GM21528 (cell line): ENCODE data around the gene MNAT1.
"Not testable (repeated sequence)": the region's sequence is repeated elsewhere in the genome, so short reads cannot be mapped to it uniquely, and the experiment has no call there.

Experiments used
- ATAC-seq: cut with Tn5 transposase; IDR thresholded peaks from one replicate; pipeline ENCODE4 v1.9.1; 2021; ENCODE audit warnings: mild to moderate bottlenecking, moderate library complexity; ENCODE audit not compliant: unreplicated experiment, low FRiP score

Gene MNAT1

DNA sequence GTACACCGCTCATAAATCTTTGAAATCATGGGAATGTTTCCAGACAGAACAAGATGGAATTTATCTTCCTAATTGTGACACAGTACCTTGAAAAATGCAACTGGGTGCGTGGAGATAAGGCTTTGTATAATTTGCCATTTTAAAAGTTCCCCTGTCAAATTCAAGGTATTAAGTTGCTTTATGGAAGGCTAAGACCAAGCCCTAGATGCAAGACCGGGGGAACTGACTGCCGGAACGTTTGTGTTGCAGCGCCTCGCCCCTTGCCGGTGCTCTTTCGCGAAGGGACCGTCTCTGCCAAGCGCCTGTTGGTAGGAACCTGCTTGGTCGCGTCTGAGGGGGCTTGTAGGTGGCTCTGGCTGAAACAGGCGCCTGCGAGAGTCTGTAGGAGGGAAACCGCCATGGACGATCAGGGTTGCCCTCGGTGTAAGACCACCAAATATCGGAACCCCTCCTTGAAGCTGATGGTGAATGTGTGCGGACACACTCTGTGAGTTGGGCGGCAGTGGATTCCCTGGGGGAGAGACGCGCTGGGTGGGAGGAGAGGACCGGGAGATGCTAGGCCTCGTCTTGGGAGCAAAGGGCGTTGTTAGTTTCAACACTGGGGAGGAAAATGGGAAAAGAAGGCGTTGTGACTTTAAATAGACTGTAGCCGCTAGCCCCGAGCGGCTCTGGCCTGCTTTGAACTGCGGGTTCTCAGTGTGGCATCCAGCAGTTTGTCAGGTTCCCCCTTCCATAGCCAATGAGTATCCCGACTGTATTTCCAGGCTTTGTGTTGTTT, at the start of gene MNAT1:
MNAT1 (plus strand) TSS at position 297 of the 778 bp plus-strand sequence; CDS start at position 399, 102 bp downstream.
- peak; percentile 92 for ATAC-seq

DNA sequence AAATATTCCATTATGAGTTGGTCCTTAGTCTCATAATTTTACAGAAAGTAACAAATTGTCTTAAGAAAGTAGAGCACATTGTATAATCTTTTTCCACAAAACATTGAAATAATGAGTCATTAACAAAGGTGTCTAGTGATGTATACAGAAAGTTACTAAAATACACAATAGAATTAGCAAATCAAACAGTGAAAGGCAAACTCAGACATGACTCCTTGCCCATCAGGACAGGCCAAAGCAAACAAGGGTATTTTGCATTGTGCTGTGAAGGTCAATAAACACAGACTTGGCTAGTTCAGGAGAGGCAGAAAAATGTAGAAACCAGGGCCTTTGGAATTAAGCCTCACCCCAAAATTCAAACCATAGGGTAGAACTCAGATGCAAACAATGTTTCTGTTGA, 47.7 kb upstream of the MNAT1 start:
- no peak for ATAC-seq

- no peak for ATAC-seq
These were observed 43.0 kb upstream of the MNAT1 start for GRCh38 chr14:60691383-60692113.

- no peak for ATAC-seq
These were observed 39.2 kb upstream of the MNAT1 start for GRCh38 chr14:60695327-60695726.

DNA sequence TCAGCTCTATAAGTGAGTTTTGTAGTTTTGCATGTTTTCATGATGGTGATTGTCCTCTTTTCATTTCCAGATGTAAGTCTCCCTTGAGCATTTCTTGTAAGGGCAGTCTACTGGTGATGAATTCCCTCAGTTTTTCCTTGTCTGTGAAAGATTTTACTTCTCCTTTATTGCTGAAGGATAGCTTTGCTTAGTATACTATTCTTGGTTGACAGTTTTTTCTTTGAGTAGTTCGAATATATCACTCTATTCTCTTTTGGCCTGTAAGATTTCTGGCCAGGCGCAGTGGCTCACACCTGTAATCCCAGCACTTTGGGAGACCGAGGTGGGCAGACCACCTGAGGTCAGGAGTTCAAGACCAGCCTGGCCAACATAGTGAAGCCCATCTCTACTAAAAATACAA, 34.0 kb upstream of the MNAT1 start:
- no peak for ATAC-seq

DNA sequence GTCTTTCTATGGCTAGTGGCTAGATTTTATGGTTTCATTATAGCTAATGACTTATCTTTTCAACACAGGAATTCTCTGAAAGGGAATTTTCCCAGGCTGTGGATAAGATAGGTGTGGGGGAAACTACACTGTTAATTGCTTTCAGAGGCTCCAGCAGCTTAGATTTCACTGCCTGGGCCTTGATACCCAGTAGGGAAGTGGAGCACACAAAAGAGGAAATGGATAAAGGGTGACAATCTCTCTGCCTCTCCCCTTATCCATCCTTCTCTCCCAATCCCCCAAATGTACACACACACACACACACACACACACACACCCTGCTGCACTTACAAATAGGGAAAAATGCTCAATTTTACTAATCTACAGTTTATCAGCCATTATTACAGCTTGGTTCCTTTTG, 29.5 kb upstream of the MNAT1 start:
- ATAC-seq = no peak

GRCh38 chr14:60707858-60708257, 26.7 kb upstream of the MNAT1 start:
- ATAC-seq = no peak

DNA sequence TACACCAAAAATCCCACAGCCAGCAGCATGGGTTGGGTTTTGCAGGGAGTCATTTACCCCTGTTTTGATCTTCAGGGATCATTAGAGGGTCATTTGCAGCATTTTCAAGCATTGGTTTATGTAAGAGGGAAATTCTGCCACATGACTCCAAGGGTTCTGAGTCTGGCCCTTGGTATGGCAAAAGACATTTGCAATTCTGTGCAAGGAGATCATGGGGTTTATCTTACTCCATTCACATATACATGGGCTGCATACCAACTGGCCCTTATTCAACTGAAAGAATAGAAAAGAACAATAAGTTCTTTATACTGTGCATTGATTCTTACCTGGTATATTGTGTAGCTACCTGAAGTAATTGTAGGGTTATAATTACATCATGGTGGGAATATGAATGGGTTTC, 24.1 kb upstream of the MNAT1 start:
- ATAC-seq = no peak

GRCh38 chr14:60713513-60713912, 21.0 kb upstream of the MNAT1 start:
- no peak for ATAC-seq

DNA sequence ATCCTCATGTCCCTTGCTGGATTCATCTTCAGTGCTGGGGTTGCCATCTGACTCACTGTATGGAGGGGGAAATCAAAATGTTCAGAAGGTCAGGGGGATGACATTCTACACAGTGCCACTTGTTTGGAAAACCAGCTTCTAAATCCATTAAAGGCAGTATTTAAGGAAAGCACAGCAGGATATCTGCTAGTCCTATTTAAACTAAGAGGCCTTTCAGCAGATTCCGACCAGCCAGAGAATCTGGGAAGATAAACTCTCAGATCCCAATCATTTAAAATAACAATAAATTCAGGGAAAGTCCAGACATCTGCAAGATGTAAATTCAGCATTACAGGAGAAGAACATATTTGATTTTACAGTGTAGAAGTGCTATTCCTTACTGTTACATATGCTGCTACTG, 14.2 kb upstream of the MNAT1 start:
- no peak for ATAC-seq

DNA sequence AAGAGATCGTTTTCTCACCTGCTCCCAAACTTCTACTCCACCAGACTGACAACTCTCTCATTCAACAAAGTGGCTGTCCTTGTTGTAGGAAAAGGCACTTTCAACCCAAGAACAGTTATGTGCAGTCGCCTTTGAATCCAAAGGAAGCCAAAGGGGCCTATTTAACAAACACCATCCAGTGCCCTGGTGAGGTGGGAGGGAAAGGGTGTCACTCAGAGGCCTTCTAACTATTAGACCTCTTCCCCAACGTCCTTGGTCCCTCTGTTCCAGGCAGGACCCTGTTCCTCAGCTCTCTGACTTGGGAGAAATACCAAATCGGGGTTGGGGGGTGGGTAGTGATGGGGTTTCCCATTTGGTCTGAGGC, 13.6 kb upstream of the MNAT1 start:
- ATAC-seq = no peak

DNA sequence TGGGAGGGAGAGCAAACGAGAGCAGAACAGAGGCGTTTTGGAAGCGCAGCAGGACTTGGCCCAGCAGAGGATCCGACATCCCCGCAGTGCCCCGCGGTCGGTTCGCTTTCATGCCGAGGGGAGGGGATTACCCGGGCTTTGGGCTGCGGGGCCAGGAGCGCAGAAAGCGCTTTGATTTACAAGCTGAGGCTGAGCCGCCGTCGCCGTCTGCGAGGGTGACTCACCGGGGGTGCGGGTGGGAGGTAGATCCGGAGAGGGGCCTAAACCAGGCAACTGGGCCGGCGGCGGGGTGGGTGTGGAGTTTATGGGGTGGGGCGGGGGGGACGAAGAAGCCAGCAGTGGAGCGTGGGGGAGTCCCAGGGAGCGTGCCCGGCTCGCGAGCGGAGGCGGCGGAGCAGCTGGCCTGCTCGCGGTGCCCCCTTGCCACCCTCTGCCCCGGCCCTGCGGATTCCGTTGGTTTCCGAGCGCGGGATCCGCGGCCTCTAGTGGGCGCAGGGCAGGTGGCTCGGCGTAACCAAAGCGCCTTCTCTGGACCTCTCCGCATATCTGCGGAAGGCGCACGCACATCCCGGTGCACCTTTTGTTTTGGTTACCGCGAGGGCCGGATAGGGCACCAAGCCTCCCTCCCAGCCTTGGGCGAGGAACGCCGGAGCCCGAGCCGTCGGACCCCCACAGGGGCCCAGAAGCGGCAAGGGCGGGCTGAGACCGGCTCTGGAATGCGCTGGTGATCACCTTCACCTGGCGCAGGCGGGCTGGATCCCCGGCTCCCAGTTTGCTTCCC, 13.0 kb upstream of the MNAT1 start:
- ATAC-seq = no peak

- ATAC-seq = no peak
These were observed 12.5 kb upstream of the MNAT1 start for GRCh38 chr14:60722107-60722356.

GRCh38 chr14:60722357-60723115, 12.0 kb upstream of the MNAT1 start:
- no peak for ATAC-seq

GRCh38 chr14:60723116-60723906, 11.2 kb upstream of the MNAT1 start:
- peak; percentile 36 for ATAC-seq

GRCh38 chr14:60723907-60724618, 10.5 kb upstream of the MNAT1 start, which contains the start of gene SIX4:
TSS of gene SIX4 (minus strand) at chr14:60724351. CDS start at chr14:60724074, 277 bp downstream.
- ATAC-seq = peak; percentile 6

- ATAC-seq = not testable (repeated sequence)
These were observed 3.3 kb upstream of the MNAT1 start for GRCh38 chr14:60731291-60731690.

GRCh38 chr14:60732840-60733483, 1.6 kb upstream of the MNAT1 start:
- ATAC-seq = no peak

DNA sequence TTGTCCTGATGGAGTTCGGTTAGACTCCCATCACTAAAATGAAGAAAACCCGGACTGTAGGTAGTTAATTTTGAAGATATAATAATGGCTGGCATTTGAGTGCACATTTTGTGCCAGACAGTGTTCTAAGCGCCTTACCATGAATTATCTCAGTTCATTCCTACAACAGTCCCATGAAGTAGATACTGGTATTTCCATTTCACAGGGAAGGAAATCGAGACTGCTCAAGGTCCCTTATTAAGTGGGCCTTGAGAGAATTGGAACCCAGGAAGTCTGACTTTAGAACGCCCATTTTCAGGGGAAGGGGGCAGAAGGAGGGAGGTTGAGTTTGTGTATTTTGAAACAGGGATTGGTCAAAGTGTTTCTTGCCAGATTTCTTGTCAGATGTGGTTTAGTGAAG, 855 bp downstream of the MNAT1 start:
- no peak for ATAC-seq
